ENCODE measurements around the gene MGAT1.

MGAT1 gene

GRCh38 chr5:180779985-180780610, 22.5 kb downstream of the MGAT1 start:
- Histone ChIP-seq H3K36me3 (ENCODE audit: insufficient read depth, low read length) (no peaks in the 10 kb centered on the region), H3K4me3 (ENCODE audit: low read depth in 1 of 2, low read length in 2 of 2) (no peak overlapping the region), H3K79me2 (ENCODE audit: insufficient read depth, low read length) (no peaks in the 10 kb centered on the region), H3K9ac (ENCODE audit: low read depth, low read length) (no peak overlapping the region), H3K27me3 (ENCODE audit: insufficient read depth, low read length, poor library complexity) (no peaks in the 10 kb centered on the region), H2AFZ (ENCODE audit: low read depth, low read length) (no peak overlapping the region), H3K4me2 (ENCODE audit: insufficient read depth, low read length) (no peak overlapping the region), H4K20me1 (ENCODE audit: insufficient read depth, low read length) (no peaks in the 10 kb centered on the region), H3K4me1 (ENCODE audit: insufficient read depth, low read length) (no peaks in the 10 kb centered on the region), H3K27ac (ENCODE audit: low read length) (no peak overlapping the region), H3K9me3 (ENCODE audit: insufficient read depth, low read length, severe bottlenecking) (no peaks in the 10 kb centered on the region)
- no peak for ATAC-seq (ENCODE audit: insufficient read depth, low read depth)
- TF ChIP-seq CTCF (IDR thresholded peaks at IDR 0.05; ENCODE audit: borderline replicate concordance, extremely low read depth, low read length, poor library complexity, severe bottlenecking) (no peak), EZH2 (IDR thresholded peaks at IDR 0.05; ENCODE audit: borderline replicate concordance, low read depth, low read length, severe bottlenecking) (no peak)
- DNase-seq: no peak

- H3K4me3 ChIP-seq (ENCODE audit: low read depth in 1 of 2, low read length in 2 of 2): no peak overlapping the region
- no peak overlapping the region for H3K27ac ChIP-seq (ENCODE audit: low read length)
- H3K79me2 ChIP-seq (ENCODE audit: insufficient read depth, low read length): no peaks in the 10 kb centered on the region
- H3K4me1 ChIP-seq (ENCODE audit: insufficient read depth, low read length): no peaks in the 10 kb centered on the region
- H3K36me3 ChIP-seq (ENCODE audit: insufficient read depth, low read length): no peaks in the 10 kb centered on the region
- H3K27me3 ChIP-seq (ENCODE audit: insufficient read depth, low read length, poor library complexity): no peaks in the 10 kb centered on the region
- TF ChIP-seq EZH2 (IDR thresholded peaks at IDR 0.05; ENCODE audit: borderline replicate concordance, low read depth, low read length, severe bottlenecking) (no peak), CTCF (IDR thresholded peaks at IDR 0.05; ENCODE audit: borderline replicate concordance, extremely low read depth, low read length, poor library complexity, severe bottlenecking) (no peak)
- DNase-seq: no peak
- no peak overlapping the region for H3K4me2 ChIP-seq (ENCODE audit: insufficient read depth, low read length)
- H4K20me1 ChIP-seq (ENCODE audit: insufficient read depth, low read length): no peaks in the 10 kb centered on the region
- ATAC-seq (ENCODE audit: insufficient read depth, low read depth): no peak
- no peak overlapping the region for H3K9ac ChIP-seq (ENCODE audit: low read depth, low read length)
- H3K9me3 ChIP-seq (ENCODE audit: insufficient read depth, low read length, severe bottlenecking): no peaks in the 10 kb centered on the region
- no peak overlapping the region for H2AFZ ChIP-seq (ENCODE audit: low read depth, low read length)
Measured at GRCh38 chr5:180777475-180777874, 25.1 kb downstream of the MGAT1 start.

GRCh38 chr5:180776376-180776775, 26.2 kb downstream of the MGAT1 start:
- no peak for ATAC-seq (ENCODE audit: insufficient read depth, low read depth)

More at GRCh38 chr5:180776376-180776775, 26.2 kb downstream of the MGAT1 start:
- no peak for DNase-seq
- TF ChIP-seq CTCF (IDR thresholded peaks at IDR 0.05; ENCODE audit: borderline replicate concordance, extremely low read depth, low read length, poor library complexity, severe bottlenecking): no peak
- TF ChIP-seq EZH2 (IDR thresholded peaks at IDR 0.05; ENCODE audit: borderline replicate concordance, low read depth, low read length, severe bottlenecking): no peak
- Histone ChIP-seq H3K27ac (ENCODE audit: low read length) (no peak overlapping the region), H2AFZ (ENCODE audit: low read depth, low read length) (no peak overlapping the region), H4K20me1 (ENCODE audit: insufficient read depth, low read length) (no peaks in the 10 kb centered on the region), H3K79me2 (ENCODE audit: insufficient read depth, low read length) (no peaks in the 10 kb centered on the region), H3K4me1 (ENCODE audit: insufficient read depth, low read length) (no peaks in the 10 kb centered on the region), H3K4me3 (ENCODE audit: low read depth in 1 of 2, low read length in 2 of 2) (no peak overlapping the region), H3K9me3 (ENCODE audit: insufficient read depth, low read length, severe bottlenecking) (peaks cover 5% of the 10 kb centered on the region), H3K4me2 (ENCODE audit: insufficient read depth, low read length) (no peak overlapping the region), H3K9ac (ENCODE audit: low read depth, low read length) (no peak overlapping the region), H3K36me3 (ENCODE audit: insufficient read depth, low read length) (no peaks in the 10 kb centered on the region), H3K27me3 (ENCODE audit: insufficient read depth, low read length, poor library complexity) (no peaks in the 10 kb centered on the region)
